Germinal center (tissue), 1 donor: ENCODE data around the gene EXOC8.
"Not testable (repeated sequence)": the region's sequence is repeated elsewhere in the genome, so short reads cannot be mapped to it uniquely, and the experiment has no call there.

Source experiments
- DNase-seq: peaks from one replicate; pipeline ENCODE4 v3.0.0; 2012; ENCODE audit warnings: mixed read lengths, low spot score

Gene EXOC8

DNA sequence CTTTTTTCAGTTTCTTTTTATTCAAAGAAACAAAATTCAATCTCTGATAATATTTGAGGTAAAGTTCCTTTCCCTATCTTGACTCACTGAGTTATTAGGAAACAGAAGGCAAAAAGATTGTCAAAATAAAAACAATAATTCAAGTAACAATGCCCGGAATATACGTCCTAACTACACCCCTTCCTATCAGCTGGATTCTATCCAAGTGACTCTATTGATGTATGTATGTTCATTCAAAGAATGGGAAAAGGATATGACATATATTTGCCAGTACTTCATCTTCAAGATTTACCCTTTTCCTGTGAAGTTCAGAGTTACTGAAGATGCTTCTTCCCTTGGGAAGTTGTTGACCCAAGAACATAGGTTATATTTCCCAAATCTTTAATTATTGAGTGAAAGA is 14.2 kb upstream of the EXOC8 start:
- DNase-seq = no peak

GRCh38 chr1:231348856-231349255 is 11.2 kb upstream of the EXOC8 start:
- not testable (repeated sequence) for DNase-seq

DNA sequence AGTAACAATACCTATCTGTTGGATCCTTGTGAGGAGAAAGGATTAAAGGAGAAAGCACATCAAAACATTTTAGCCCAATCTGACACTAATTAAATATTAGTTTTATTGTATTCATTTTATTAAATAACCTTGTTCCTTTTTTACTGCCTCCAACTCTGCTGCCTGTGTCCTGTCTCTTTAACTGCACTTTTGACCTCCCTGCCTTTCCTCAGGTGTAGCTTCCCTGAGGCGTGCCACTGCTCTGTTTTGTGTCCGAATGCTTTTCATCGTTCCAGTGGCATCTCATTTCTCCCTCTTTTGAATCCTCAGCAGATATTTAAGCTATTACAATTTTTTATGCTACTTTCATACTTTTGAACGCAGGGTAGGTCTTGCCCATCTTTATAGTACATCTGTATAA is 10.8 kb upstream of the EXOC8 start:
- no peak for DNase-seq

DNA sequence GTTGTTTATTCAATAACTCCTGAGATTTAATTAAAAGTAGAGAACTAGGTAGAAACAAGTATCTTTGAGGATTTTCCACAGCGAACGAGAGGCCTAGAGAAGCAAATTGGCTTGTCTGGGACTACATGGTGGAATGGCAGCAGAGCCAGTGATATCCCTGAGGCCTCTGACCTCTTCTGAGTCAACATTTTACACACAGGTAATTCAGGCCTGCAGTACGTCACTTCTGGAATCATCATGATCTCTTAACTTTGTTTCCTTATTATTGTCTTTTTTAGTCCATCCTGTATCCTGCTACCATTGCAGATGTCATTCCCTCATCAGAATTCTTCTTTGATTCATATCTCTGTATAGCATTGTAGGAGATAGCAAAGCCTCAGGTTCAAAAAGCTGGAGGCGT is 10.3 kb upstream of the EXOC8 start:
- no peak for DNase-seq

- DNase-seq = no peak
Measured at GRCh38 chr1:231340328-231341013, 2.8 kb upstream of the EXOC8 start.

- DNase-seq = peak; percentile 30
Measured at GRCh38 chr1:231338270-231339128, 847 bp upstream of the EXOC8 start, which contains the start of gene SPRTN. Gene SPRTN (plus strand): TSS chr1:231338293. CDS start chr1:231338384, 91 bp downstream.

DNA sequence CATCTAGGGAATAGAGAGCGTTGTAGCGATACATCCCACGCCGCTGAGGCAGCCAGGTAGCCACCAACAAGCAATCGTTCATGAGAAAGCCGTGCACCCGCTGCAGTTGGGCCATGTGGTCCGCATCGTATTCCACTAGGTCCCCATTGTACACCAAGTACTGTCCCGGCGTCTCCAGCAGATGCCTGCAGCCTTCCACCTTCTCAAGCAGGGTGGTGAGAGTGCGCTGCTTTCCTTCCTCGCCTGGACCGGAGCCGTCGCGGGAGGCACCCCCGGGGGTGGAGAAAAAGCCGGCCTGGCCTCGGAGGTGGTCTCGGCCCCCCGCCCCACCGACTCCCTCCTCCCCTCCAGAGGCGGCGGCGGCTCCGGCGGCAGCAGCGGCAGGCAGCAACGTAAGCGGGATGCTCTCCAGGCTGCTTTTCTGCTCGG is 595 bp downstream of the EXOC8 start:
- DNase-seq = peak; percentile 47

DNA sequence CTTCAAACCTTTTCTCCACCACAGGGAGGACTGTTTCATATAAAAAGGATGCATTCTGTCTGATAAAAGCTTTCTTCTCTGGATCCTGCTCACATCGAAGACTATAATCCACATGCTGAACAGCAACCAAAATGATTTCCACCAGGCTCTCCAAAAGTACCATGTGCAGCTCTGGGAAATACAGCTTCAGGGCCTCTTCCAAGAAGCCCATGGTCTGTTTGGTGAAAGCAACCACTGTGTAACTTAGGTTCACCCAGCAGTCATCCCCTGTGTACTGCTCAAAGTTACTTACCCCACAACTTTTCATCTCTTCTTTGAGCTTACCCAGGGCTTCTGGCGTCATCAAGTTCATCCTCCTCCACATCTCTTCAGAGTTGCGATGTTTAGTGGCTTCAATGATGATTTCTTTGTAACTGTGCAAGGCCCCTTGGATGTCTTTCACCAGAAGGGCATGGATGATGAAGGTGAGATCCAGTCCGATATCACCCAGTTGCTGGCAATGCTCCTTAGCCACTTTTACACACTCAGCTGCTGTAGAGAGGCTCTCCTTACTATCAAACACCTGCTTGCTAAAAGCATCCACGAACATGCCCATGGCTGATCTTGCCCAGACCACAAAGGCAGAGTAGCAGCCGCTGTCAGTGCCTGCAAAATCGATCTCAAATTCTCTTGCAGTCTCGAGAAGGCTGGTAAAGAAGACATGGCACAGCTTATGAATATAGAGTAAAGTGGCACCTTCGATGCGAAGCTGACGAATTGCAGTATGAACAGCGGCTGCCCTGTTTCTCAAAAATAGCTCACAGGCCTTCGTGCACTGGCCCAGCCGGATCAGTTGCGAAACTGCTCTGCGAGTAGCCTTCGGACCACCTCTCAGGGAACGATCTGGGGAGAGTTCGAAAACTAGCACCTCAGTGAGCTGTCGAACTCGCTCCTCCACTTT is 1.7 kb downstream of the EXOC8 start:
- DNase-seq = no peak

- no peak for DNase-seq
Measured at GRCh38 chr1:231334952-231335351, 2.7 kb downstream of the EXOC8 start.

DNA sequence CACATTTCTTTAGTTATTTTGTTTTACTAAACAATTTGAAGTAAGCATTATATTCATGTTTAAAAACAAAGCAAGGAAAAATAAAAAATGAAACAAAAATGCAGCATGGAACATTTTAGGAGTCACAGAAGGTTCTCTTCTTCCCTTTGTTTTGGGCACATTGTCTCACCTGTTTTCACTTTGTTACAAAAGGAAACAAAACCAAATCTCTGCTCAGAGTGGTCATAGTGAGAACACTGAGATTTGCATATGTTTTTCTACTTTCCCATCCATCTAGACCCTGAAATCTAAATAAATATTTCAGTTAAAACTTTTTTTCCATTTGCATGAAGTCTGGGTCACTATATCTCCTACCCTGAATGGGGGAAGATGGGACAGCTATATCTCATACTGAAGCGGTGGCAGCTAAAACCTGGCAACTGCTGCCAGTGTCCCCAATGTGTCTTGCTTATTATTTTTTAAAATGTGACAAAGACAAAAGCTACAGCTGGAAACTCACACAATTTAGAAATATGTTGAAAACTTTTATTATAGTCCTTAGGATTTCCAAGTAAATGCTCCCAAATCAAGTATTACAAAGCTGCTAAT is 3.5 kb downstream of the EXOC8 start:
- DNase-seq = no peak

DNA sequence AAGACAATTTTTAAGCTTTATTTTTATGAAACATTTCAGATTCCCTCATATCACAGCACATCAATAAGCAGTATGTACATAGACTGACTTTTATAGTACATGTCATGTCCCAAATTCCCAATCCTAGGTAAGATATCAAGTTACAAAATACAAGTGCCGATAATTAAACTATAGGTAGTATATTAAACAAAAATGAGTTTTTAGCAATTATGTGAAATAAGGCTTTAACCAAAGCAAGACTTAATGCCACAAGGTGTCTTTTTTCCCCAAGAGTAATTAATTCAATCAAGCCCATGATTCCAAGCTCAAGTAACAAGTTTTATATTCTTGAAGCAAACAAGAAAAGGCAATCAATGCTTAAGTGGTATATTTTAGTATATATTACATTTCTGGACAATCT is 4.9 kb downstream of the EXOC8 start:
- DNase-seq = no peak

DNA sequence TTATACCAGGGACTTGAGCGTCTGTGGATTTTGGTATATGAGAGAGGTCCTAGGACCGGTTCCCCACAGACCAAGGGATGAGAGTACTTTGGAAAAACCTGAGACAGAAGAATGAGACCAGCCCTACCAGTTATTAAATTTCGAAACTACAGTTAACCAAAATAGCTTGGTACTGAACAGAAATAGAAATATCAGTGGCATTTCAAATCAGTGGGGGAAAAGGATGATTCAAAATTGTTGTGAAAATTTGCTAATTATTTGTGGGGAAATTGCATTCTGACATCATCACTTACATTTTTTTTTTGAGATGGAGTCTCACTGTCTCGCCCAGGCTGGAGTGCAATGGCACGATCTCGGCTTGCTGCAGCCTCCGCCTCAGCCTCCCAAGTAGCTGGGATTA is 8.2 kb downstream of the EXOC8 start:
- no peak for DNase-seq

GRCh38 chr1:231327617-231328016 is 10.0 kb downstream of the EXOC8 start:
- DNase-seq = no peak

- no peak for DNase-seq
Measured at GRCh38 chr1:231326248-231326647, 11.4 kb downstream of the EXOC8 start.

DNA sequence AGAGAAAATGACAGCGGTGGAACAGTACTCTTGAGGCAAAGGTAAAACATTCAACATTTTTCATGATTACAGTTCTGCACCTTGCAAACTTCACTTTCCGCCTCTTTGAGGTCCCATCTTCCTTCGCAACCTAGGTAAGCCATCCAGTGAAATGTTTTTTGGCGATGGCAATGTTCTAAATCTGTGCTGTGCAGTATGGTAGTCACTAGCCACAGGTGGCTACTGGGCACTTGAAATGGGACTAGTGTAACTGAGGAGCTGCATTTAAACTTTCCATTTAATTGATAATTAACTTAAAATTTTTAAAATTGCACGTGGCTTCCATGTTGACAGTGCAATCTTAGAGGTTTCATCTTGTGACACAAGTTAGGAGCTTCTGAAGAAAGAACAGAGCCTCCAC is 13.0 kb downstream of the EXOC8 start:
- no peak for DNase-seq

- DNase-seq = no peak
Measured at GRCh38 chr1:231322880-231323530, 14.6 kb downstream of the EXOC8 start.

DNA sequence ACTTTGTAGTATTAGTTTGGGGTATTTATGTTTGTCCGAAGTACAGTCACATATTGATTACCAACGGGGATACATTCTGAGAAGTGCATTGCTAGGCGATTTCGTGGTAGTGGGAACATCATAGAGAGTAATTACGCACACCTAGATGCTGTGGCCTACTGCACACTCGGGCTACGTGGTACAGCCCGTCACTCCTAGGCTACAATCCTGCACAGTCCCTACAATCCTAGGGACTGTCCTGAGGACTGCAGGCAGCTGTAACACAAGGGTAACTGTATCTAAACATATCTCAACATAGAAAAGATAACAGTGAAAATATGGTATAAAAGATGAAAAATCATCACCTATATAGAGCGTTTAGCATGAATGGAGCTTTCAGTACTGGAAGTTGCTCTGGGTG is 18.6 kb downstream of the EXOC8 start:
- no peak for DNase-seq

DNA sequence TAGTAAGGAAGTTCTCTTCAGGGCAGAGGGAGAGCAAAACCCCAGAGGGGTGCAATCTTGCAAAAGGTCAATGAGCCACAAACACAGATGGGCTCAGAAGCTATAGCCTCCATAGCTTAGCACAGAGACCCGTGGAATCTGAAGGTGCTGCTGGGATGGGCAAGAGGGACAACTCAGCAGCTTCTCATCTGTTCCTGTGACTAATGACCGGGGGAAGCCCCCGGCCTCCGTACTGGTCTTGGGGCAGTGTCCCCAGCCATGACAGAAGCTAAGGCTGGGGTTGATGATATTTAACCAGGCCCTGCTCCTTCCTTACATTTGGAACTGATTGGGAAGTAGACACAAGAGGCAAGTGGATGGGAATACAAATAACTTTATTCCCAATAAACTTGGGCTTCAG is 19.1 kb downstream of the EXOC8 start:
- DNase-seq = no peak

GRCh38 chr1:231318015-231318355 is 19.7 kb downstream of the EXOC8 start:
- no peak for DNase-seq

- DNase-seq = no peak
Measured at GRCh38 chr1:231317306-231318014, 20.2 kb downstream of the EXOC8 start.

GRCh38 chr1:231315887-231316286 is 21.8 kb downstream of the EXOC8 start:
- peak; percentile 29 for DNase-seq
